COLO668 (cell line): Measurements from ENCODE around the gene INPP5K.

Experiments
- DNase-seq: peaks from one replicate; lab custom pipeline; 2025; ENCODE audit not compliant: unreplicated experiment; lab: John Stamatoyannopoulos, UW

INPP5K gene

DNA sequence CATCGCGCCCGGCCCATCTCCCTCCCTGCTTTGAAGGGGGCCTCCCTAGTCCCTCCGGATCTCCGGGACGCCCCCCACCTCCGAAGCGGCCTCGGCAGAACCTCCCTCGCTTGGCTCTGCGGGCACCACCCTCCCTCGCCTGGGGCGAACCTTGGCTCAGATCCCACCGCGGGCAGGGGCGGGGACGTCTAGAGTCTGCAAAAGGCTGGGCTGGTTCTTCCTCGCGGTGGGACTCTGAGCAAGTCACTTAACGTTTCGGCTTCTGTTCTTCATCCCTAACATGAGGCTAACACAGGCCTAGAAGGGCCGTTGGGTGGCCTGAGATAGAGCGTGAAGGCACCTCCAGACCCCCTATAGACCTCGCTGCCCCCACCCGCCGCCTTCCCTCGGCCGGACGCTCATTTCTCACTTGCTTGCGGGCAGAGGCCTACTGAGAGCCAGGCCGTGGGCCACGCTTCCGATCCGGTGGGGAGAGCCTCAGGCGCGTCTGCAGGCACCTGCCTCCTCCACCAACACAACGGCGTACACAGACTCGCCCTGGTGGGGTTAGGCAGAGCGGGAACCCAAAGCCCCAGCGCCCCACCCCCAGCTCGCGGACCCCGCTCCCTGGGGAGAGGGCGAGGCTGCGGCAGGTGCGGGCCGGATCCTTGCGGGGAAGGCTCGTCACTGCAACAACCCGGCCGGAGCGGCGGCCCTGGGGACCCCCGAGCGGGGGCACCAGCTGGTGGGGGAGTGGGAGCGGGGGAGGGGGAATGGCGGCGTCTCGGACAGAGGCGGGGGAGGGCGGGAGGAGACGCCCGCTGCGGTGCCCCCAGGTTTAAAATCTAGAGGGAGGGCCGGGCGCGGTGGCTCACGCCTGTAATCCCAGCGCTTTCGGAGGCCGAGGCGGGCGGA lies 29.4 kb downstream of the INPP5K start:
- peak; percentile 40 for DNase-seq

DNA sequence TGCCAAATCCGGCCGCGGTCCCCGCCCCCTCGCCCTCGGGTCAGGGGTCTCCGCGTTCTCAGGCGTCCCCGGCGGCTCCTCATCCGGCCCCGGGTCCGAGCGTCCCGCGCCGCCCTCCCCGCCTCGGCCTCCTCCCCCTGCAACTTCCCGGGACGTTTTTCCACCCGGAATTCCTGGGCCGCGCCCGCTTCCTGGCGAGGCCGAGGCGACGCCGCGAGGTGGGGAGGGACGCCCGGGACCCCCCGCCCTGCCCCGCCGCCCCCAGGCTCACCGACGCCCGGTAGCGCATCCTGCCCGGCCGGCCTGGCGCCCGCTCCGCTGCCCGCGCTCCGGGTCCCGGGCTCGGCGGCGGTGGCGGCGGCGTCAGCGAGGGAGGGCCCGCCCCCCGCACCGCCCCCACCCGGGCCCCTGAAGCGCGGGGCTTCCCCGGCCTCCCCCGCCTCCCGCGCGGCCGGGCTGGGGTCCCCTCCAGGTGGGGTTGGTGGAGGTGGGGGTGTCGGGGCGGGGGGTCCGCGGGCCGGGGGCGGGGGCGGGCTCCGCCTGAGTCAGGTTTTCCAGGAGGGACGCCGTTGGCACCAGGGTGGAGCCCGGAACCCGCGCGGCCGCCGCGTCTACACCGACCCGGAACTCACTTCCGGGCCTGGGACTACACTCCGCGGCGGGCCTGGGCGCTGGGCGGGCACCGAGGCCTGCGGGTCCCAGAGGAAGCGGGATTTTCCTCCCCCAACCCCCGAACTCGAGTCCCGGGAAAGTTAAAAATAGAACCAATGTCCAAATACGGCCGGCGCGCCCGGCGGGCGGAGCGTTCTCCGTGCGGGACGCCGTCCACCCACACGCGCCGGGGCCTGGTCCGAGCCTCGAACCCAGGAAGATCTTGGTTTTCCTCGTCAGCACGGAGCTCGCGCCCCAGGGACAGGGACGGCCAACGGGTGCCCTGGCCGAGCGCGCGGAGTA lies 30.7 kb downstream of the INPP5K start:
- DNase-seq, result peak; percentile 54

DNA sequence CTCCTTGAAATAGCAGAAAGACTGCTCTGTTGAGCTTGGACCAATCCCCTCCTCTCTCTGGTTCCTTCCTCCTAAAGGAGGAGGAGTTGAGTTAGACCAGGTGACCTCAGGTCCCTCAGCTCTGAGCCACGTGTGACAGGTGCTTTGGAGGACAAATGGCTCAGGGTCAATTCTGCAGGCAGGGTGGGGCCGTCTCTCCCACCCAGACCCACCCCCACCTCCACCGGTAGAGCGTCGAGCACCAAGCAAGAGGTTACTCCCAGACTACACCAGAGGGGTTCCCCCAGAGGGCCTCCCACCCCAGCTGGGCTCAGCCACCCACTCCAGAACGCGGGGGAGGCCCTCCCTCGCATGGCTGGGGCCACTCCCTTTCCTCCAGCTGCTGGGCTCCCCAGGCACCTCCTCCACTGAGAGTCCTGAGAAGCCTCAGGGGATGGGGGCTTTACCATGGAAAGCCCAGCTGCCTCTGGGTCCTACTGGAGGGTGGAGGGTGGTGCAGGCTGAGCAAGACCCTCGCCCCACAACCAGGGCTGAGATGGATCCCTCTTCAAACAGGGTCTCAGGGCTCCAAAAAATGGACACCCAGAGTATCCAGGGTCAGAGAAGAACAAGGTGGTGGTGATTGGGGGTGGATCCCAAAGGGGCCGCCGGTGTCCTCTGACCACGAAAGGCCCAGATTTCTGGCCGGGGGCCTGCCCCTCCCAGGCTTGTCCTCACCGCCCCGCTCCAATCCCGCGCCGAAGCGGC lies 31.6 kb downstream of the INPP5K start:
- DNase-seq, result peak; percentile 75

DNA sequence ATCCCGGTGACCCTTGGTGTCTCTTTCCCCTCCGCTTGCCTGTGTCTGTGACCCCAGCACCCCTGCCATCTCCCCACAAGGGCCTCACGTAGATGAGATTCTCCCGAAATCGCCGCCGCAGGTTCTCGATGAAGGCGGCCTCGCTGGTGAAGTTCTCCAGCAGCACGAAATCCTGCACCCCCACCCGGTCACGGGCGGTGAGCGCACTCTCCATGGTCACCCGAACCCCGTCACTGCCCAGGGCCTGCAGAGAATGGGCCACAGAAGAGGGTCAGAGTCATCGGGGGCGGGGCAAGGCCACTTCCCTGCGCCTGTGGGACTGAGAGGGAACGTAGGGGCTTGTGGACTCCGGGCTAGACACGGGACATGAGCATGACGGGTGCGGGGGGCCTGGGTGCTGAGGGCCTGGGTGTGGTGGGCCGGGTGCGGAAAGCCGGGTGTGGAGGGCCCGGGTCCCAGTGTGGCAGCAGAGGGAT lies 32.3 kb downstream of the INPP5K start:
- DNase-seq, result no peak

- DNase-seq, result no peak
Observed at GRCh38 chr17:1482680-1483079, 33.7 kb downstream of the INPP5K start.

- DNase-seq, result no peak
Observed at GRCh38 chr17:1481736-1482135, 34.7 kb downstream of the INPP5K start.

DNA sequence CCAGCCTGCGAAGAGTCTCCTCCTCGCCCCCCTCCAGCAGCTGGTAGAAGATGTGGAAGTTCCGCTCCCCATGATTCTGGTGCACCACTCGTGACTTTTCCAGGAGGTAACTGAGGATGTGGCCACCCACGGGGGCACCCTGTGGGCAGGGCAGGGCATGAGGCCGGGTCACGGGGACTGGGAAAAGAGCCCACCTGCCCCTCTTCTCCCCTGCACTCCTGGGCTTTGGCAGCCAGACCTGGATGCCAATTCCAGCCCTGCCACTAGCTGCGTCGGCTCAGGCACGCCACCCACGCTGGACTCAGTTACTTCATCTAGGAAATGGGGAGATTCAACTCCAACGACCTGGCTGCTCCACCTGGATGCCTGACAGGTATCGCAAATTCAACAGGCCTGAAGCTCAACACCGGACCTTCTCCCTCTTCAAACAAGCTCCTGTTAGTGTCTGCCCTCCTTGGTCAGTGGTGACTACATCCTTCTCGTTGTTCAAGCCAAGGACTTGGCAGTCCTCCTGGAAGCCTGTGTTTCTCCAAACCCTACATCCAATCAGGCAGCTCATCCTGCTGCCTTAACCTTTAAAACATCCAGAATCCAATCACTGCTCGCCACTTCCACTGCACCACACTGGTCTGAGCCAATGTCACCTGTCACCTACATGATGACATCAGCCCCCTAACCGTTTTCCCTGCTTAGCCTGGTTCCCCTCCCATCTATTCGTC lies 35.5 kb downstream of the INPP5K start:
- no peak for DNase-seq

GRCh38 chr17:1478418-1478817 lies 38.0 kb downstream of the INPP5K start:
- no peak for DNase-seq

DNA sequence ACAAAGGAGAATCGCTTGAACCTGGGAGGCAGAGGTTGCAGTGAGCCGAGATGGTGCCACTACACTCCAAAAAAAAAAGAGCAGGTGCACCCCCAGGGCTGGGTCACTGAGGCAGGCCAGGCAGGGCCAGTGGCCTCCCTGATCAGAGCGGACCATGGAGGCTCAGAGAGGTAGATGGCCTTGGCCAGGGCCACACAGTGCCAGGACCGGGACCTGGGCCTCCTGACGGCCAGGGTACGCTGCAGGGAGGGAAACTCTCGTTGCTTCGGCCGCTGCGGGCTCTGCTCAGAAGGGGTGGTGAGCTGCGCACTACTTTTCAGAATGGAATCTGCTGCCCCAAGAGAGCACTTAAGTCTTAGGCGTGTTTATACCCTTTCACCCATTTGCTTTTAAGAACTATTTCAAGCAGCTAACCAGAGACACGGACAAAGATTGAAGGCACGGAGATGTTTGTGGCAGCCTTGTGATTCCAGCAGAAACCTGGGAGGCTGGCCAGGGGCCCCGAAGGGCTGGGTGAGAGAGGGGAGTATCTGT lies 41.0 kb downstream of the INPP5K start:
- DNase-seq, result no peak

- DNase-seq, result no peak
Observed at GRCh38 chr17:1474402-1475189, 41.8 kb downstream of the INPP5K start.

DNA sequence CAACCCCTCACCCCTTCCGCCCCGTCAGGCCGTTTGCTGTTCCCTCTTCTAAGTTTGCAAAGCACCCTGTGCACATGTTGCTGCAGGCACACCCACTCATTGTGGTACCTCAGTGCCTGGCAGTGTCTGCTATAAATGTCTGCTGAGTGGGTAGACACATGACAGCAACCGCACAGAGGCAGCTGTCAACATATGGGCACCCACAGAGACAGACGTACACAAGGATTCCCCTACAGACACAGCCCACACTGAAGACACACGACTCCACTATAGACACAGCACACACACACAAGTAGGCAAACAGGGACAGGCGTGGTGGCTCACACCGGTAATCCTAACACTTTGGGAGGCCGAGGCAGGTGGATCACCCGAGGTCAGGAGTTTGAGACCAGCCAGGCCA lies 42.6 kb downstream of the INPP5K start:
- no peak for DNase-seq

DNA sequence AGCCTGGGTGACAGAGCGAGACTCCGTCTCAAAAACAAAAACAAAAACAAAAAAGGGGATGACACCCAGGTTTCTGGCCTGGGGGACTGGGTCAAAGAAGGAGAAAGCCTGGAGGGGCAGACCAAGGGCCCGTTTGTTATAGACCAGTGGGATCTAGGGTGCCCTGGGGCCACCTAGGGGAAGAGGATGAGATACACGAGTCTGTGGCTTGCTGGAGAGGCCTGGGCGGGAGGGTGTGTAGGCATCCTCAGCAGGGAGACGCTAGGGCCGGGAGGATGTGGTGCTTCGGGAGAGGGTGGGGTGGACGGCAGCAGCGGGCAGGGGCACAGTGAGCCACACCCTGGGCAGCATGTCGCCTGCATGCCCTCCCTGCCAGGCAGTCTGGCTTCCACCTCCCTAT lies 43.2 kb downstream of the INPP5K start:
- DNase-seq, result no peak

DNA sequence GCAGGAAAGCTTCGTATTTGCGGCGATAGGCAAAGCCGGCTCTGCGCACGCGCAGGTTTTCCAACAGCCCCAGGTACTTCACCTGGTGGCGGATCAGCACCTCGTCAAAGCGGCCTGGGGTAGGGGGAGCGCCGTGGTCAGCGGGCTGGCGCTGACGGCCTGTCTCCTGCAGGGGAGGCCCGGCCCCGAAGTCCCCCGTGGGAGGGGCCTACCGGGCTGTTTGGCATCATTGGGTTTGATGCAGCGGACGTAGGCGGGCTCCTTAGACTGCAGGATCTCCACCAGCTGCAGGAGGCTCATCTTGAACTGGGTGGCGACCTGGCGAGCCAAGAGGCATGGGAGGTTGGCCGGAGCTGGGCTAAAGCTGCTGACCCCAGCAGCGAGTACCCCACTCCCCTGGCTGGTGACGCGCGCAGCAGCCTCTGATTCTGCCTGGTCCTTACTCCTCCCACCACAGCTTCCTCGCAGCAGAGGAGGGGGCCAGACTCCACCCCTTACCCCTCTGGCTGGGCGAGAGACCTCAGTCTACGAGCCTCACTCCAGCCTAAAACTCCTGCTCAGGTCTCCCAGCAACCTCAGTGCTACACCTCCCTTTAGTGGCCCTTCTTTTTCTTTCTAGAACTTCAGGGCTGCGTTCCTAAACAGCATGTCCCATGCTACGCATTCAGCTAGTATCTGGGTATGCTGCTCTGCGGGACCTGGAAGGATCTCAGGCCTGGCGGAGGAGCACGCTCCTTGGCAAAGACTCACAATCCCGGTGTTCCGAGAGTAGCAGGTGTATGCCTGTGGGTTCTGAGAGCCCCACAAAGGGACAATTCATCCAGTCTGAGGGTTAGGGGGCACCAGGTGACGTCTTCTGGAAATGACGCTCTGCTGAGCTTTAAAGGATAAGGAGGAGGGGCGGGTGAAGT lies 44.2 kb downstream of the INPP5K start:
- DNase-seq, result no peak

DNA sequence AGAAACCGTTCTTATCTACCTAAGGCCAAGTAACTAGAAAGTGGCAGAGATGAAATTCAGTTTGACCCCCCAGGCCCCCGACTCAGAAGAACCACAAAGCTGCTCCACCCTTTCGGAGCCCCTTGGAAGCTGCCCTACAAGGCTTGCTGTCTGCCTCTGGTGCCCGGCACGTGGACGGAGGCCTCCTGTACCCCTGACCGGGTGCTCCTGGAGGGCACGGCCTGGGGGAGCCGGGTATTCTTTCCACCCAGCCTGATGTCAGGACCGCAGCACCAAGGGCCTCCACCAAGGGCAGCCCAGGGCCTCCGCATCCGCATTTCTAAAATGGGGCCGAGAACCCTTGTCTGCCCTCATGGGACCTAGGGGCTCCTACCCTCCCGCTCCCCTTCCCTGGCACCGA lies 44.9 kb downstream of the INPP5K start:
- DNase-seq, result no peak

DNA sequence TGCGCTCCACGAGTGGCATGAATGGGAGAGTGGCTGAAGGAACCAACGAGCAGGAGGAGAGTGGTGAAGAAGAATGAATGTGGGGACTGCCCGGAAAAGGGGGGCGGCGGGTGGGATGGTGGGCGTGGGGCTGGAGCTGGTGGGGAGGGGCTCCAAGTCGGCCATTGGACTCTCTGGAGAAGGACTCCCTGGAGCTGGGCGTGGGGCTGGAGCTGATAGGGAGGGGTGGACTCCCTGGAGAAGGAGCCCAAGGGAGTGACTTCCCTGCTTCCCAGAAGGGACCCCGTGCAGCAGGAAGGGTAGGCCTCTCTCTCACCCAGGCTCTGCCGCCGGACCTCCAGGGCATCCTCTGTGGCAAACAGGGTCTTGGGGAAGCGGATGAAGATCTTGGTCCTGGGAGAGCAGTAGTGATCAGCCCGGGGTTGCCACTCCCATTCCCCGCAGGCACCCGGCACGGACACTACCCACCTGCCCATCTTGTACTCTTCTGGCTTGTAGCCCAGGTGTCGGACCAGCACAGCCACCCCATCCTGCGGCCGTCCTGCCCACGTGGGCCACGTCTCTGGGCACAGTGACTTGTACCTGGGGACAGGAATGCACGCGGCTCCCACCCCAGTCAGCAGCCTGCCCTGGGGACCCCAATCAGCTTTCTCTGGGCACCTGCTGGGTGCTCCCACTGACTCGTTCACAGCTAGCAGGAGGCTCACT lies 45.5 kb downstream of the INPP5K start:
- DNase-seq, result no peak

GRCh38 chr17:1470071-1470754 lies 46.2 kb downstream of the INPP5K start:
- no peak for DNase-seq

- no peak for DNase-seq
Observed at GRCh38 chr17:1469231-1469852, 47.1 kb downstream of the INPP5K start.
